PC-9 (cell line): Measurements from ENCODE around the gene DPY19L3.

ENCODE experiments used
- EZH2 ChIP-seq: fragments of 200-600 bp; sonication (generic); IDR thresholded peaks from 2 replicates; pipeline ENCODE4 v1.8.0; 2017; ENCODE audit warnings: antibody characterized with exemption, low read depth
- TF ChIP-seq, protein P1 (sequence below): fragments of 200-600 bp; sonication (generic); conservative IDR thresholded peaks from 2 replicates; pipeline ENCODE4 v1.6.1; 2017; ENCODE audit warnings: mixed run types, antibody characterized with exemption, mild to moderate bottlenecking, moderate library complexity

DNA sequence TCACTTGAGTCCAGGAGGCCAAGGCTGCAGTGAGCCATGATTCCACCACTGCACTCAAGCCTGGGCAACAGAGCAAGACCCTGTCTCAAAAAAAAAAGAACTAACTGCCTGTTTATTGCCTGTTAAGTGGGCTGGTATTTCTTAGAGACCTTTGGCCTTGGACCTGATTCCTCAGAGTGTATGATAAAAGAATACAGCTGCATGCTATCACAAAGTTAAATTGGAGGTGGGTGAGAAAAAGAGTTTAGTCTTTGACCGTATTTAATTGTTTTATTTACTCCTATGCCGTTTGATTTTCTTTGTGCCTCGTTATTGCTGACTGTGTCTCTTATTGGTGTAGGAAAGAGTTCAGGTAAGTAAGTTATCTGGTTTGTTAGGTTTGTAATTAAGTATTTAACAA lies 25.3 kb upstream of the DPY19L3 start:
- TF ChIP-seq EZH2: no peak
- TF ChIP-seq, protein P1, sequence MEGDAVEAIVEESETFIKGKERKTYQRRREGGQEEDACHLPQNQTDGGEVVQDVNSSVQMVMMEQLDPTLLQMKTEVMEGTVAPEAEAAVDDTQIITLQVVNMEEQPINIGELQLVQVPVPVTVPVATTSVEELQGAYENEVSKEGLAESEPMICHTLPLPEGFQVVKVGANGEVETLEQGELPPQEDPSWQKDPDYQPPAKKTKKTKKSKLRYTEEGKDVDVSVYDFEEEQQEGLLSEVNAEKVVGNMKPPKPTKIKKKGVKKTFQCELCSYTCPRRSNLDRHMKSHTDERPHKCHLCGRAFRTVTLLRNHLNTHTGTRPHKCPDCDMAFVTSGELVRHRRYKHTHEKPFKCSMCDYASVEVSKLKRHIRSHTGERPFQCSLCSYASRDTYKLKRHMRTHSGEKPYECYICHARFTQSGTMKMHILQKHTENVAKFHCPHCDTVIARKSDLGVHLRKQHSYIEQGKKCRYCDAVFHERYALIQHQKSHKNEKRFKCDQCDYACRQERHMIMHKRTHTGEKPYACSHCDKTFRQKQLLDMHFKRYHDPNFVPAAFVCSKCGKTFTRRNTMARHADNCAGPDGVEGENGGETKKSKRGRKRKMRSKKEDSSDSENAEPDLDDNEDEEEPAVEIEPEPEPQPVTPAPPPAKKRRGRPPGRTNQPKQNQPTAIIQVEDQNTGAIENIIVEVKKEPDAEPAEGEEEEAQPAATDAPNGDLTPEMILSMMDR: no peak
